GM23248 (cell line): ENCODE measurements around the gene TMA7. TPM values are rescaled to one million over a fixed set of nuclear protein-coding genes. Genes with fewer than 3 reads are reported as not detected.

Experiments used
- DNase-seq: peaks from one replicate; pipeline ENCODE4 v3.0.0-alpha.2; 2015
- H2AFZ ChIP-seq: fragments of 200-600 bp; sonication (generic); 2 replicates; pipeline ENCODE4 v1.6.1; 2016; ENCODE audit warnings: antibody characterized with exemption
- H3F3A ChIP-seq: fragments of 200-600 bp; sonication (generic); 2 replicates; pipeline ENCODE4 v1.6.1; 2016; ENCODE audit warnings: mild to moderate bottlenecking, antibody characterized with exemption, mixed run types; ENCODE audit not compliant: insufficient read depth
- H3K27ac ChIP-seq: fragments of 200-600 bp; sonication (generic); 2 replicates; pipeline ENCODE4 v1.5.1; 2016; ENCODE audit warnings: mild to moderate bottlenecking
- H3K27me3 ChIP-seq: fragments of 200-600 bp; sonication (generic); replicated peaks from 2 replicates; pipeline ENCODE4 v1.6.1; 2016; ENCODE audit warnings: mild to moderate bottlenecking; ENCODE audit not compliant: insufficient read depth
- H3K36me3 ChIP-seq: fragments of 200-600 bp; sonication (generic); 2 replicates; pipeline ENCODE4 v1.6.1; 2016; ENCODE audit warnings: low read depth, mild to moderate bottlenecking
- H3K4me1 ChIP-seq: fragments of 200-600 bp; sonication (generic); 2 replicates; pipeline ENCODE4 v1.6.1; 2016; ENCODE audit warnings: mild to moderate bottlenecking; ENCODE audit not compliant: insufficient read depth
- H3K4me2 ChIP-seq: fragments of 200-600 bp; sonication (generic); one replicate; pipeline ENCODE4 v1.6.1; 2016; ENCODE audit warnings: mild to moderate bottlenecking; ENCODE audit not compliant: unreplicated experiment
- H3K4me3 ChIP-seq: fragments of 200-600 bp; sonication (generic); 2 replicates; pipeline ENCODE4 v1.5.1; 2016; ENCODE audit warnings: mild to moderate bottlenecking
- H3K79me2 ChIP-seq: fragments of 200-600 bp; sonication (generic); 2 replicates; pipeline ENCODE4 v1.6.1; 2016; ENCODE audit warnings: mild to moderate bottlenecking; ENCODE audit not compliant: insufficient read depth
- H3K9ac ChIP-seq: fragments of 200-600 bp; sonication (generic); 2 replicates; pipeline ENCODE4 v1.6.1; 2016; ENCODE audit warnings: mild to moderate bottlenecking
- H3K9me2 ChIP-seq: fragments of 200-600 bp; sonication (generic); 2 replicates; pipeline ENCODE4 v1.6.1; 2016; ENCODE audit warnings: mixed run types, mild to moderate bottlenecking, moderate library complexity; ENCODE audit not compliant: insufficient read depth
- H3K9me3 ChIP-seq: fragments of 200-600 bp; sonication (generic); one replicate; pipeline ENCODE4 v1.6.1; 2017; ENCODE audit warnings: low read depth
- H4K20me1 ChIP-seq: fragments of 200-600 bp; sonication (generic); 2 replicates; pipeline ENCODE4 v1.6.0; 2016; ENCODE audit not compliant: insufficient read depth
- EZH2 ChIP-seq: fragments of 200-600 bp; sonication (generic); IDR thresholded peaks from 2 replicates; pipeline ENCODE4 v1.6.1; 2018; ENCODE audit warnings: antibody characterized with exemption, mild to moderate bottlenecking; ENCODE audit not compliant: insufficient read depth, poor library complexity, severe bottlenecking
- EZH2phosphoT487 ChIP-seq: fragments of 200-600 bp; sonication (generic); IDR thresholded peaks from 2 replicates; pipeline ENCODE4 v1.6.1; 2018; ENCODE audit warnings: antibody characterized with exemption, moderate library complexity, mild to moderate bottlenecking, low read depth; ENCODE audit not compliant: insufficient read depth
- WGBS, 2 experiments: methylation state at CpG; one replicate each; pipeline ENCODE4 v1.1.6; 2015 to 2017; ENCODE audit warnings: low lambda C conversion rate in 2 of 2, low coverage in 1 of 2; ENCODE audit errors: missing lambda C conversion rate in 2 of 2; 5-methylcytosine and 5-hydroxymethylcytosine counted together
- in situ Hi-C: fragments of 300-500 bp; cut with MboI; formaldehyde crosslinking; loops from 2 replicates; pipeline ENCODE4 v1.15.0; 2020
- polyA plus RNA-seq: library from polyadenylated mRNA; unstranded; fragments of >200 nt; fragmentation: Nextera tagmentation; extraction: Ambion mirVana; gene quantifications from 2 replicates; pipeline ENCODE4 v1.2.1, GENCODE V29; 2016
- total RNA-seq: library from RNA; depleted of rRNA; stranded (reverse); fragments of >200 nt; shearing (Covaris generic); gene quantifications from 2 replicates; pipeline ENCODE4 v1.2.3, GENCODE V29; 2014; rRNA removed

The TMA7 gene
- total and polyA plus RNA-seq, 2 experiments from 2014 or later = 244 to 552 TPM

- H3K36me3 ChIP-seq = peaks cover 6% of the 10 kb centered on the region
- H3K4me1 ChIP-seq = no peaks in the 10 kb centered on the region
- DNase-seq = no peak
- in situ Hi-C loops = no loop called here
- no peaks in the 10 kb centered on the region for H3K27me3 ChIP-seq
- TF ChIP-seq EZH2phosphoT487 (no peak), EZH2 (no peak)
- H3K9ac ChIP-seq = no peak overlapping the region
- H3K4me2 ChIP-seq = no peak overlapping the region
- H3K27ac ChIP-seq = no peak overlapping the region
- H3K4me3 ChIP-seq = no peak overlapping the region
- no peaks in the 10 kb centered on the region for H3K9me3 ChIP-seq
- WGBS, 2 experiments = 86% methylated on average over 7 of the region's 7 CpGs
- no peaks in the 10 kb centered on the region for H3K79me2 ChIP-seq
- H4K20me1 ChIP-seq = no peaks in the 10 kb centered on the region
- no peaks in the 10 kb centered on the region for H3F3A ChIP-seq
- no peaks in the 10 kb centered on the region for H3K9me2 ChIP-seq
- H2AFZ ChIP-seq = no peak overlapping the region
Observed at GRCh38 chr3:48492461-48493202, 52.6 kb downstream of the TMA7 start.

DNA sequence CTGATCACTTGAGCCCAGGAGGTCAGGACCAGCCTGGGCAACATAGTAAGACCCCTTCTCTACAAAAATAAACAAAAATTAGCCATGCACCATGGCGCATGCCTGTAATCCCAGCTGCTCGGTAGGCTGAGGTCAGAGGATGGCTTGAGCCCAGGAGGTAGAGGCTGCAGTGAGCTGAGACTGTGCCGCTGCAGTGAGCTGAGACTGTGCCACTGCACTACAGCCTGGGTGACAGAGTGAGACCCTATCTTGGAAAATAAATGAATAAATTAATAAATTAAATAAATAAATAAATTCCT, 53.1 kb downstream of the TMA7 start:
- in situ Hi-C loops = no loop called here
- Histone ChIP-seq H3K9me2 (no peaks in the 10 kb centered on the region), H3K4me1 (no peaks in the 10 kb centered on the region), H3K4me3 (no peak overlapping the region), H3K27ac (no peak overlapping the region), H3K27me3 (no peaks in the 10 kb centered on the region), H3K9ac (no peak overlapping the region), H3K79me2 (no peaks in the 10 kb centered on the region), H3F3A (no peaks in the 10 kb centered on the region), H2AFZ (no peak overlapping the region), H4K20me1 (no peaks in the 10 kb centered on the region), H3K36me3 (peaks cover 6% of the 10 kb centered on the region), H3K9me3 (no peaks in the 10 kb centered on the region), H3K4me2 (no peak overlapping the region)
- no peak for DNase-seq
- no peak for TF ChIP-seq EZH2phosphoT487
- 91 to 95% methylated on average over 3 of the region's 3 CpGs for WGBS, 2 experiments

Other genes with a start within 250 kb of the TMA7 start
- not detected in 2 replicates for gene CAMP, start 216.8 kb upstream of the TMA7 start, total RNA-seq
- gene CAMP, start 216.8 kb upstream of the TMA7 start, polyA plus RNA-seq = not detected in 2 replicates
- gene ZNF589, start 199.2 kb upstream of the TMA7 start, total RNA-seq = 1.9 and 2.3 TPM in 2 replicates
- gene ZNF589, start 199.2 kb upstream of the TMA7 start, polyA plus RNA-seq = 2.2 and 2.4 TPM in 2 replicates
- gene NME6, start 138.9 kb upstream of the TMA7 start, total RNA-seq = 24.3 and 33.3 TPM in 2 replicates
- 28.9 and 30.2 TPM in 2 replicates for gene NME6, start 138.9 kb upstream of the TMA7 start, polyA plus RNA-seq
- gene SPINK8, start 106.6 kb upstream of the TMA7 start, total RNA-seq = not detected in 2 replicates
- not detected in 2 replicates for gene SPINK8, start 106.6 kb upstream of the TMA7 start, polyA plus RNA-seq
- gene FBXW12, start 68.0 kb upstream of the TMA7 start, total RNA-seq = not detected in 2 replicates
- not detected in 2 replicates for gene FBXW12, start 68.0 kb upstream of the TMA7 start, polyA plus RNA-seq
- 5.5 and 8.0 TPM in 2 replicates for gene PLXNB1, start 10.2 kb upstream of the TMA7 start, total RNA-seq
- gene PLXNB1, start 10.2 kb upstream of the TMA7 start, polyA plus RNA-seq = 3.3 and 4.9 TPM in 2 replicates
- 10.1 and 10.6 TPM in 2 replicates for gene CCDC51, start 138 bp upstream of the TMA7 start, total RNA-seq
- 14.0 and 14.9 TPM in 2 replicates for gene CCDC51, start 138 bp upstream of the TMA7 start, polyA plus RNA-seq
- gene ATRIP, start 6.5 kb downstream of the TMA7 start, total RNA-seq = 8.4 and 9.5 TPM in 2 replicates
- gene ATRIP, start 6.5 kb downstream of the TMA7 start, polyA plus RNA-seq = 4.2 and 4.6 TPM in 2 replicates
- 153 and 154 TPM in 2 replicates for gene SHISA5, start 63.9 kb downstream of the TMA7 start, total RNA-seq
- gene SHISA5, start 63.9 kb downstream of the TMA7 start, polyA plus RNA-seq = 215 and 223 TPM in 2 replicates
- 12.6 and 15.3 TPM in 2 replicates for gene PFKFB4, start 116.5 kb downstream of the TMA7 start, total RNA-seq
- gene PFKFB4, start 116.5 kb downstream of the TMA7 start, polyA plus RNA-seq = 10.1 and 12.1 TPM in 2 replicates
- gene UCN2, start 123.5 kb downstream of the TMA7 start, total RNA-seq = 0.25 and 0.86 TPM in 2 replicates
- 0.25 and 0.45 TPM in 2 replicates for gene UCN2, start 123.5 kb downstream of the TMA7 start, polyA plus RNA-seq
- 27.9 and 33.6 TPM in 2 replicates for gene COL7A1, start 155.1 kb downstream of the TMA7 start, total RNA-seq
- 11.2 and 11.9 TPM in 2 replicates for gene COL7A1, start 155.1 kb downstream of the TMA7 start, polyA plus RNA-seq
- 285 and 490 TPM in 2 replicates for gene UQCRC1, start 169.4 kb downstream of the TMA7 start, total RNA-seq
- 252 and 279 TPM in 2 replicates for gene UQCRC1, start 169.4 kb downstream of the TMA7 start, polyA plus RNA-seq
- not detected in 2 replicates for gene TMEM89, start 181.5 kb downstream of the TMA7 start, total RNA-seq
- not detected in 2 replicates for gene TMEM89, start 181.5 kb downstream of the TMA7 start, polyA plus RNA-seq
- 21.1 and 28.3 TPM in 2 replicates for gene SLC26A6, start 195.2 kb downstream of the TMA7 start, total RNA-seq
- gene SLC26A6, start 195.2 kb downstream of the TMA7 start, polyA plus RNA-seq = 11.2 and 13.4 TPM in 2 replicates
- gene CELSR3, start 222.6 kb downstream of the TMA7 start, total RNA-seq = 1.4 TPM in 2 replicates
- gene CELSR3, start 222.6 kb downstream of the TMA7 start, polyA plus RNA-seq = 0.30 and 0.40 TPM in 2 replicates
- 32.5 and 39.3 TPM in 2 replicates for gene NCKIPSD, start 245.7 kb downstream of the TMA7 start, total RNA-seq
- 20.6 and 21.7 TPM in 2 replicates for gene NCKIPSD, start 245.7 kb downstream of the TMA7 start, polyA plus RNA-seq